Measurements from ENCODE around the gene ANKRD11.

DNA sequence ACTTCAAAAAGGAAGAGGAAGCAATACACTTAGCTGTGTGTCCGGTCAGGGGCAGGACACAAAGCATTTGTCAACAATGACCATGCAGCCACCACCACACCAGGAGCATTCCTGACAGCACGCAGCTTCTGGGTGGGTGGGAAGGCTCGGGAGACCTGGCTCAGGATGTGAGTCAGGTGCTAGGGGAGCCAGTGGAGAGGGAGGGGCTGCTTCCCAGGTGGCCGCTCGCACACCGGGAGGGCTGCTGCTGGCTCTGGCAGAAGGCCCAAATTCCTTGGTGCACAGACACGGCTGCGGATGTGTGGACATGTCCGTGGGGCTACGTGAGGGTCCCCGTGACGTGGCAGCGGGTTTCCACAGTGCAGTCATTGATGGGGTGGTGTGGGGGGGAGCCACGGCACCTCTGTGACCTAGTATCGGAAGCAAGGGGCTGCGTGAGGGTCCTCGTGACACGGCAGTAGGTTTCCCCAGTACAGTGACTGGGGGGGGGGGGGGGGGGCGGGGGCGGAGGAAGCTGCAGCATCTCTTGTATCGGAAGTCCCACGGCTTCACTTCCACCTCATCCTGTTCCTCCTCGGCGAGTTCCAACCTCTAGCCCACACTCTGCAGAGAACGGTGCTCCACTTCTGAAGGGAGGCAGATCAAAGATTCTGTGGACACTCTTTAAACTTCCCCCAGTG is 160.0 kb downstream of the ANKRD11 start:
- no peak for TF ChIP-seq POLR2A (IDR thresholded peaks at IDR 0.05)
- TF ChIP-seq, protein P1, sequence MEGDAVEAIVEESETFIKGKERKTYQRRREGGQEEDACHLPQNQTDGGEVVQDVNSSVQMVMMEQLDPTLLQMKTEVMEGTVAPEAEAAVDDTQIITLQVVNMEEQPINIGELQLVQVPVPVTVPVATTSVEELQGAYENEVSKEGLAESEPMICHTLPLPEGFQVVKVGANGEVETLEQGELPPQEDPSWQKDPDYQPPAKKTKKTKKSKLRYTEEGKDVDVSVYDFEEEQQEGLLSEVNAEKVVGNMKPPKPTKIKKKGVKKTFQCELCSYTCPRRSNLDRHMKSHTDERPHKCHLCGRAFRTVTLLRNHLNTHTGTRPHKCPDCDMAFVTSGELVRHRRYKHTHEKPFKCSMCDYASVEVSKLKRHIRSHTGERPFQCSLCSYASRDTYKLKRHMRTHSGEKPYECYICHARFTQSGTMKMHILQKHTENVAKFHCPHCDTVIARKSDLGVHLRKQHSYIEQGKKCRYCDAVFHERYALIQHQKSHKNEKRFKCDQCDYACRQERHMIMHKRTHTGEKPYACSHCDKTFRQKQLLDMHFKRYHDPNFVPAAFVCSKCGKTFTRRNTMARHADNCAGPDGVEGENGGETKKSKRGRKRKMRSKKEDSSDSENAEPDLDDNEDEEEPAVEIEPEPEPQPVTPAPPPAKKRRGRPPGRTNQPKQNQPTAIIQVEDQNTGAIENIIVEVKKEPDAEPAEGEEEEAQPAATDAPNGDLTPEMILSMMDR (IDR thresholded peaks at IDR 0.05): no peak
